B cell (primary cell): Measurements from ENCODE around the gene TCN2. TPM values are rescaled to one million over a fixed set of nuclear protein-coding genes. Genes with fewer than 3 reads are reported as not detected.

Experiments
- ATAC-seq: fragments of 200-7000 bp; cut with Tn5 transposase; one replicate; pipeline ENCODE4 v1.10.0; 2021; ENCODE audit warnings: low read depth, mild to moderate bottlenecking, moderate number of reproducible peaks, moderate library complexity
- CTCF ChIA-PET: fragments of 350-600 bp; sonication (Branson Sonifier 250); formaldehyde crosslinking; loops from one replicate; lab custom pipeline; 2021; ENCODE audit warnings: antibody characterized with exemption, inconsistent platforms; lab: Charles Lee
- POLR2A ChIA-PET: fragments of 350-600 bp; sonication (Branson Sonifier 250); formaldehyde crosslinking; loops from one replicate; lab custom pipeline; 2021; ENCODE audit warnings: antibody characterized with exemption; lab: Charles Lee
- DNase-seq: peaks from one replicate; pipeline ENCODE4 v3.0.0; 2013
- H2AFZ ChIP-seq: 2 replicates; pipeline ENCODE4 v1.6.1; 2012; ENCODE audit warnings: mild to moderate bottlenecking, low read depth, low read length; ENCODE audit not compliant: insufficient read depth, poor library complexity, severe bottlenecking
- H3K27ac ChIP-seq, 2 donors: 1 replicate in 1 of 2; 2 replicates in 1 of 2; pipeline ENCODE4 v1.5.1; 2012 to 2013; ENCODE audit warnings: low read length in 2 of 2, mild to moderate bottlenecking in 2 of 2, moderate library complexity in 1 of 2
- H3K27me3 ChIP-seq, 4 experiments: fragments of 200-600 bp in 1 of 4; sonication (generic) in 1 of 4; replicated peaks in 1 of 4; 1 replicate in 2 of 4; 2 replicates in 2 of 4; pipeline versions ENCODE4 v1.6.1 to v1.7.0; 2013 to 2016; ENCODE audit warnings: low read length in 3 of 4, mild to moderate bottlenecking in 2 of 4, mixed read lengths in 1 of 4, moderate library complexity in 1 of 4; ENCODE audit not compliant: insufficient read depth in 4 of 4, control insufficient read depth in 3 of 4; ENCODE audit errors: control extremely low read depth in 1 of 4
- H3K36me3 ChIP-seq, 2 experiments: replicated peaks in 1 of 2; 1 replicate in 1 of 2; 2 replicates in 1 of 2; pipeline versions ENCODE4 v1.6.1 to v1.7.1; 2013; ENCODE audit warnings: low read length in 1 of 2; ENCODE audit not compliant: insufficient read depth in 2 of 2, control insufficient read depth in 1 of 2; ENCODE audit errors: control extremely low read depth in 1 of 2, extremely low read depth in 1 of 2
- H3K4me1 ChIP-seq, 2 donors: fragments of 200-600 bp in 1 of 2; sonication (generic) in 1 of 2; 1 replicate in 1 of 2; 2 replicates in 1 of 2; pipeline versions ENCODE4 v1.5.1 to v1.6.1; 2013 to 2017; ENCODE audit warnings: low read length in 2 of 2; ENCODE audit not compliant: control insufficient read depth in 2 of 2, insufficient read depth in 2 of 2
- H3K4me2 ChIP-seq: replicated peaks from 2 replicates; pipeline ENCODE3; 2012; ENCODE audit warnings: mild to moderate bottlenecking, low read depth, low read length; ENCODE audit not compliant: poor library complexity, severe bottlenecking
- H3K4me3 ChIP-seq, 5 experiments: fragments of 200-600 bp in 1 of 5; sonication (generic) in 1 of 5; 1 replicate in 3 of 5; 2 replicates in 2 of 5; pipeline versions ENCODE4 v1.5.1 to v1.7.0; 2011 to 2016; ENCODE audit warnings: low read length in 4 of 5, mild to moderate bottlenecking in 4 of 5, low read depth in 2 of 5, control low read depth in 1 of 5, moderate library complexity in 1 of 5; ENCODE audit not compliant: insufficient read depth in 1 of 5; ENCODE audit errors: control extremely low read depth in 1 of 5, extremely low read depth in 1 of 5
- H3K79me2 ChIP-seq: fragments of 200-600 bp; sonication (generic); one replicate; pipeline ENCODE4 v1.6.0; 2016; ENCODE audit warnings: low read length; ENCODE audit not compliant: control insufficient read depth, insufficient read depth
- H3K9ac ChIP-seq: fragments of 200-600 bp; sonication (generic); 2 replicates; pipeline ENCODE4 v1.6.1; 2017; ENCODE audit warnings: mild to moderate bottlenecking, low read length, moderate library complexity
- H3K9me3 ChIP-seq, 3 donors: one replicate each; pipeline versions ENCODE4 v1.6.1 to v1.7.1; 2013; ENCODE audit warnings: low read length in 2 of 3; ENCODE audit not compliant: control insufficient read depth in 2 of 3, insufficient read depth in 1 of 3; ENCODE audit errors: control extremely low read depth in 1 of 3
- H4K20me1 ChIP-seq: 2 replicates; pipeline ENCODE4 v1.6.0; 2012; ENCODE audit warnings: mild to moderate bottlenecking, low read length; ENCODE audit not compliant: insufficient read depth, control insufficient read depth, poor library complexity, severe bottlenecking
- H3K27ac Mint-ChIP-seq: one replicate; pipeline ENCODE4 v1.8.0; 2021; ENCODE audit warnings: mixed read lengths
- H3K27me3 Mint-ChIP-seq: one replicate; pipeline ENCODE4 v1.8.0; 2021; ENCODE audit warnings: mixed read lengths
- H3K4me1 Mint-ChIP-seq: one replicate; pipeline ENCODE4 v1.8.0; 2021; ENCODE audit warnings: mixed read lengths
- H3K4me3 Mint-ChIP-seq: one replicate; pipeline ENCODE4 v1.8.0; 2021; ENCODE audit warnings: mixed read lengths
- H3K9me3 Mint-ChIP-seq: one replicate; pipeline ENCODE4 v1.8.0; 2022; ENCODE audit warnings: mixed read lengths; ENCODE audit not compliant: insufficient read depth
- CTCF ChIP-seq: fragments of 200-600 bp; IDR thresholded peaks from one replicate; pipeline ENCODE4 v1.8.0; 2022; ENCODE audit warnings: antibody characterized with exemption, mild to moderate bottlenecking
- EZH2 ChIP-seq: IDR thresholded peaks from 2 replicates; pipeline ENCODE4 v1.6.1; 2012; ENCODE audit warnings: borderline replicate concordance, low read depth, mild to moderate bottlenecking, moderate library complexity, low read length; ENCODE audit not compliant: insufficient read depth, poor library complexity, severe bottlenecking
- WGBS: methylation state at CpG from one replicate; pipeline ENCODE4 v1.1.5; 2013; ENCODE audit warnings: missing lambda C conversion rate; ENCODE audit not compliant: insufficient coverage; 5-methylcytosine and 5-hydroxymethylcytosine counted together
- intact Hi-C: fragments of 100-400 bp; cut with micrococcal nuclease; formaldehyde crosslinking; loops from one replicate; pipeline ENCODE4 v1.10.0; 2022
- polyA plus RNA-seq: library from polyadenylated mRNA; depleted of rRNA; stranded (reverse); fragments of >200 nt; gene quantifications from 2 replicates; pipeline ENCODE4 v1.2.3, GENCODE V29; 2012
- total RNA-seq, 2 donors: library from RNA; stranded (reverse); fragments of 120-200 nt in 1 of 2; gene quantifications; 1 replicate in 1 of 2; 2 replicates in 1 of 2; pipeline versions ENCODE4 v1.2.3 to v1.2.4, GENCODE V29; 2013 to 2022

The TCN2 gene
- total and polyA plus RNA-seq, 2 donors (not counting 1 experiment from before 2014, with no cell fraction given) = 0.37 to 0.40 TPM

- H3K4me1 Mint-ChIP-seq = peaks cover 6% of the 10 kb centered on the region
- ChIA-PET CTCF (no interaction called here), POLR2A (no interaction called here)
- no peaks in the 10 kb centered on the region for H3K9me3 Mint-ChIP-seq
- H4K20me1 ChIP-seq = peaks cover 19% of the 10 kb centered on the region
- H3K9me3 ChIP-seq = peaks cover 0 to 8% (median 0%) of the 10 kb centered on the region in 3 donors
- H3K4me3 Mint-ChIP-seq = no peak overlapping the region
- H3K36me3 ChIP-seq = peaks cover 0 to 77% of the 10 kb centered on the region in 2 experiments
- no peak overlapping the region for H3K4me2 ChIP-seq
- intact Hi-C loops = no loop called here
- WGBS = 95% methylated on average over 12 of the region's 12 CpGs
- no peak for ATAC-seq
- no peak overlapping the region for H3K9ac ChIP-seq
- no peaks in the 10 kb centered on the region for H3K27me3 Mint-ChIP-seq
- H3K27me3 ChIP-seq = no peaks in the 10 kb centered on the region
- H3K4me3 ChIP-seq = no peak overlapping the region
- H3K27ac ChIP-seq = no peak overlapping the region
- no peak overlapping the region for H2AFZ ChIP-seq
- TF ChIP-seq EZH2 (no peak), CTCF (no peak)
- H3K79me2 ChIP-seq = no peaks in the 10 kb centered on the region
- no peak for DNase-seq
- H3K27ac Mint-ChIP-seq = no peak overlapping the region
- no peaks in the 10 kb centered on the region for H3K4me1 ChIP-seq
Measured at GRCh38 chr22:30578481-30578880, 28.5 kb upstream of the TCN2 start.

GRCh38 chr22:30580896-30581295 is 26.1 kb upstream of the TCN2 start:
- 100% methylated on average over 4 of the region's 6 CpGs for WGBS
- Histone ChIP-seq H3K4me3 (no peak overlapping the region), H3K4me2 (no peak overlapping the region), H3K36me3 (peaks cover 0 to 95% of the 10 kb centered on the region in 2 experiments), H3K79me2 (peaks cover 3% of the 10 kb centered on the region), H3K9ac (no peak overlapping the region), H3K4me1 (no peaks in the 10 kb centered on the region), H2AFZ (no peak overlapping the region), H4K20me1 (peaks cover 39% of the 10 kb centered on the region), H3K9me3 (peaks cover 0 to 8% (median 0%) of the 10 kb centered on the region in 3 donors), H3K27me3 (no peaks in the 10 kb centered on the region), H3K27ac (no peak overlapping the region)
- Mint-ChIP-seq H3K27ac (no peak overlapping the region), H3K4me3 (no peak overlapping the region), H3K27me3 (no peaks in the 10 kb centered on the region), H3K9me3 (no peaks in the 10 kb centered on the region), H3K4me1 (no peaks in the 10 kb centered on the region)
- ATAC-seq (no peak), DNase-seq (no peak)
- POLR2A ChIA-PET = no interaction called here
- CTCF ChIA-PET = interaction anchor here (1.5 kb wide), 1 partner anchor 20 kb away, joined by 4 read pairs; no protein-coding TSS in a partner anchor
- intact Hi-C loops = no loop called here
- TF ChIP-seq CTCF (no peak), EZH2 (no peak)
